GM19240 (cell line): ENCODE measurements around the gene PCDHA11.
"Not testable (repeated sequence)": the region's sequence is repeated elsewhere in the genome, so short reads cannot be mapped to it uniquely, and the experiment has no call there.

Experiments
- DNase-seq: peaks from one replicate; pipeline ENCODE4 v3.0.0; 2011; ENCODE audit warnings: low spot score; ENCODE audit not compliant: insufficient read length

PCDHA11 gene

DNA sequence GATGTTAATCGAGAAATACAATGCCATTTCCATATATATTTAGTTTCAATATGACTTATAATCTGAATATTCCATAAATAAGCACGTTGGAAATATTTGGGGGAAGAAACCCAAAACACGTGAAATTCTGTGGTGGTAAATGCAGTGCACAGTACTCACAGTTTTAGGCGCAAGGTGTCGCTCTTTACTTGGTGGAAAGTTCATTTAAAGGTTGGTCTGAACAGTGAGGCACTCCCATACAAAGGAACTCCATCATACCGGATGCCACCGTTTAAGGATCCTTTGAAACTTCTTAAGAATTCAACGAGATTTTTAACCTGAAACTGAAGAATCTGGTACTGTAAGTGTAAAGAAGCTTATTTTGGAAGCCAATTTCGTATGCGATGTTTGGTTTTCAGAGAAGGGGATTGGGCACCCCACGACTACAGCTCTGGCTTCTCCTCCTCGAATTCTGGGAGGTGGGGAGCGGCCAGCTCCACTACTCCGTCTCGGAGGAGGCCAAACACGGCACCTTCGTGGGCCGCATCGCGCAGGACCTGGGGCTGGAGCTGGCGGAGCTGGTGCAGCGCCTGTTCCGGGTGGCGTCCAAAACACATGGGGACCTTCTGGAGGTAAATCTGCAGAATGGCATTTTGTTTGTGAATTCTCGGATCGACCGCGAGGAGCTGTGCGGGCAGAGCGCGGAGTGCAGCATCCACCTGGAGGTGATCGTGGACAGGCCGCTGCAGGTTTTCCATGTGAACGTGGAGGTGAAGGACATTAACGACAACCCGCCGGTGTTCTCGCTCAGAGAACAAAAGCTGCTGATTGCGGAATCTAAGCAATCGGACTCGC, at the start of gene PCDHA11:
Gene PCDHA11 (plus strand): TSS at position 237 of the 834 bp plus-strand sequence. CDS start 147 bp downstream, at position 384.
- DNase-seq = no peak

DNA sequence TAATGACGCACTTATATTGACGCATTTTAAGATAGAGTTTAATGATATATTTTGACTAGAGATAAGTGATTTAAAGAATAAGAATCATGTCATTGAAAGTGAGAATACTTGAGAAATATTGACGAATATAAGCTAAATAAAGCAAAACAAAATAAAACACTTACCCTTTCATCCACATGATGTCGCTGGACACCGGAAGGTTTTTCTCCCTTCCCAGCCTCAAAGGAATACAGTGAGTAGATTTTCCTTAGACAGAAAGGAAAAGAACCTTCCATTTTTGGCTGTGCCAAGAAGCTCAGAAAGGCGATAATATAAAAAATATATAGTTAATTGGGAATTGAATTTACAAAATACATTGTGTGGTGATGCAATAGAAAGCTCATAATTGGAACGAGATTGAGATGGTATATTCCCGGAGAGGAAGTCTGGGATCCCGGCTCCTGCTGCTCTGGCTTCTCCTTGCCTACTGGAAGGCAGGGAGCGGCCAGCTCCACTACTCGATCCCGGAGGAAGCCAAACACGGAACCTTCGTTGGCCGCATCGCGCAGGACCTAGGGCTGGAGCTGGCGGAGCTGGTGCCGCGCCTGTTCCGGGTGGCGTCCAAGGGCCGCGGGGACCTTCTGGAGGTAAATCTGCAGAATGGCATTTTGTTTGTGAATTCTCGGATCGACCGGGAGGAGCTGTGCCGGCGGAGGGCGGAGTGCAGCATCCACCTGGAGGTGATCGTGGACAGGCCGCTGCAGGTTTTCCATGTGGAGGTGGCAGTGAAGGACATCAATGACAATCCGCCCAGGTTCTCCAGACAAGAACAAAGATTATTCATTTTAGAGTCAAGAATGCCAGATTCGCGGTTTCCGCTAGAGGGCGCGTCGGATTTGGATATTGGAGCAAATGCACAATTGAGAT, 47.1 kb upstream of the PCDHA11 start, which contains the start of gene PCDHA5:
Gene PCDHA5 (plus strand): TSS at position 239 of the 906 bp plus-strand sequence.
- no peak for DNase-seq

DNA sequence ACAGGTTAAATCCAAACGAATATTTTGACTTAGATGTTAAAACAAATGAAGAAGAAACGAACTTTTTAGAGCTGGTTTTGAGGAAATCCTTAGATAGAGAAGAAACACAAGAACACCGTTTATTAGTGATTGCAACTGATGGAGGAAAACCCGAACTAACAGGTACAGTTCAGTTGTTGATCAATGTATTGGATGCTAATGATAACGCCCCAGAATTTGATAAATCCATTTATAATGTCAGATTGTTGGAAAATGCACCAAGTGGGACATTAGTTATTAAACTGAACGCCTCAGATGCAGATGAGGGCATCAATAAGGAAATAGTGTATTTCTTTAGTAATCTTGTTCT, 46.5 kb upstream of the PCDHA11 start:
- no peak for DNase-seq

GRCh38 chr5:140822969-140823368, 45.8 kb upstream of the PCDHA11 start:
- DNase-seq = not testable (repeated sequence)

DNA sequence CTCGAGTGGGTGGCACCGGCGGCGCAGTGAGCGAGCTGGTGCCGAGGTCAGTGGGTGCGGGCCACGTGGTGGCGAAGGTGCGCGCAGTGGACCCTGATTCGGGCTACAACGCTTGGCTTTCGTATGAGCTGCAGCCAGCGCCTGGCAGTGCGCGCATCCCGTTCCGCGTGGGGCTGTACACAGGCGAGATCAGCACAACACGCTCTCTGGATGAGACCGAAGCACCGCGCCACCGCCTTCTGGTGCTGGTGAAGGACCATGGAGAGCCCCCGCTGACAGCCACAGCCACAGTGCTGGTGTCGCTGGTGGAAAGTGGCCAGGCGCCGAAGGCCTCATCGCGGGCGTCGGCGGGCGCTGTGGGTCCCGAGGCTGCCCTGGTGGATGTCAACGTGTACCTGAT, 45.3 kb upstream of the PCDHA11 start:
- no peak for DNase-seq

- DNase-seq = no peak
Measured at GRCh38 chr5:140827704-140828361, 40.9 kb upstream of the PCDHA11 start, which contains the start of gene PCDHA6. Gene PCDHA6 (plus strand): TSS chr5:140827960. CDS start chr5:140828092, 132 bp downstream.

- no peak for DNase-seq
Measured at GRCh38 chr5:140828362-140828737, 40.4 kb upstream of the PCDHA11 start.

- DNase-seq = not testable (repeated sequence)
Measured at GRCh38 chr5:140829511-140830501, 39.0 kb upstream of the PCDHA11 start.

DNA sequence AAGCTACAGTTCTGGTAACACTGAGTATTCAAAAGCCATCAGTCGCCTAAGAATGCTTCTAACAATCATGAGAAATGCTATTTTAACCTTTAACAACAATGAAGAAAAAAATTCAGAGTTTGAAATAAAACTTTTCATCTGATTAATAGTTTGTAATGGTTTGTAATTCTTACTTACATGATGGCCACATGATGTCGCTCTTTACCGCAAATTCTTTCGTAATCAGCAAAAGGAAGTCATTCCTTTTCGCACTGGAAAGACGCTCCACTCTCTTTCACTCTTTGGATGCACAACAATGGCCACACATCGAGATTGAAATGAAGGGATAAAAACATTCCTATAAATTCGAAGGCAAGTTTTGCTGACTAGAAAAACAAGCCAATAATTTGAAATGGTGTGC, 34.8 kb upstream of the PCDHA11 start, which contains the start of gene PCDHA7:
Gene PCDHA7 (plus strand): TSS at position 277 of the 400 bp plus-strand sequence. CDS start 115 bp downstream, at position 392.
- DNase-seq = no peak

GRCh38 chr5:140834439-140835008, 34.2 kb upstream of the PCDHA11 start:
- not testable (repeated sequence) for DNase-seq

DNA sequence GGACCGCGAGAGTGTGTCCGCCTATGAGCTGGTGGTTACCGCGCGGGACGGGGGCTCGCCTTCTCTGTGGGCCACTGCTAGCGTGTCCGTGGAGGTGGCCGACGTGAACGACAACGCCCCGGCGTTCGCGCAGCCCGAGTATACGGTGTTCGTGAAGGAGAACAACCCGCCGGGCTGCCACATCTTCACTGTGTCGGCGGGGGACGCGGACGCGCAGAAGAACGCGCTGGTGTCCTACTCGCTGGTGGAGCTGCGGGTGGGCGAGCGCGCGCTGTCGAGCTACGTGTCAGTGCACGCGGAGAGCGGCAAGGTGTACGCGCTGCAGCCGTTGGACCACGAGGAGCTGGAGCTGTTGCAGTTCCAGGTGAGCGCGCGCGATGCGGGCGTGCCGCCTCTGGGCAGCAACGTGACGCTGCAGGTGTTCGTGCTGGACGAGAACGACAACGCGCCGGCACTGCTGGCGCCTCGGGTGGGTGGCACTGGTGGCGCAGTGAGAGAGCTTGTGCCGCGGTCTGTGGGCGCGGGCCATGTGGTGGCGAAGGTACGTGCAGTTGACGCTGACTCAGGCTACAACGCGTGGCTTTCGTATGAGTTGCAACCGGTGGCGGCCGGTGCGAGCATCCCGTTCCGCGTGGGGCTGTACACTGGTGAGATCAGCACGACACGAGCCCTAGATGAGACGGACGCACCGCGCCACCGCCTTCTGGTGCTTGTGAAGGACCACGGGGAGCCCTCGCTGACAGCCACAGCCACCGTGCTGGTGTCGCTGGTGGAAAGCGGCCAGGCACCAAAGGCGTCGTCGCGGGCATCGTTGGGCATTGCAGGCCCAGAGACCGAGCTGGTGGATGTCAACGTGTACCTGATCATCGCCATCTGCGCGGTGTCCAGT, 32.9 kb upstream of the PCDHA11 start:
- DNase-seq = no peak

DNA sequence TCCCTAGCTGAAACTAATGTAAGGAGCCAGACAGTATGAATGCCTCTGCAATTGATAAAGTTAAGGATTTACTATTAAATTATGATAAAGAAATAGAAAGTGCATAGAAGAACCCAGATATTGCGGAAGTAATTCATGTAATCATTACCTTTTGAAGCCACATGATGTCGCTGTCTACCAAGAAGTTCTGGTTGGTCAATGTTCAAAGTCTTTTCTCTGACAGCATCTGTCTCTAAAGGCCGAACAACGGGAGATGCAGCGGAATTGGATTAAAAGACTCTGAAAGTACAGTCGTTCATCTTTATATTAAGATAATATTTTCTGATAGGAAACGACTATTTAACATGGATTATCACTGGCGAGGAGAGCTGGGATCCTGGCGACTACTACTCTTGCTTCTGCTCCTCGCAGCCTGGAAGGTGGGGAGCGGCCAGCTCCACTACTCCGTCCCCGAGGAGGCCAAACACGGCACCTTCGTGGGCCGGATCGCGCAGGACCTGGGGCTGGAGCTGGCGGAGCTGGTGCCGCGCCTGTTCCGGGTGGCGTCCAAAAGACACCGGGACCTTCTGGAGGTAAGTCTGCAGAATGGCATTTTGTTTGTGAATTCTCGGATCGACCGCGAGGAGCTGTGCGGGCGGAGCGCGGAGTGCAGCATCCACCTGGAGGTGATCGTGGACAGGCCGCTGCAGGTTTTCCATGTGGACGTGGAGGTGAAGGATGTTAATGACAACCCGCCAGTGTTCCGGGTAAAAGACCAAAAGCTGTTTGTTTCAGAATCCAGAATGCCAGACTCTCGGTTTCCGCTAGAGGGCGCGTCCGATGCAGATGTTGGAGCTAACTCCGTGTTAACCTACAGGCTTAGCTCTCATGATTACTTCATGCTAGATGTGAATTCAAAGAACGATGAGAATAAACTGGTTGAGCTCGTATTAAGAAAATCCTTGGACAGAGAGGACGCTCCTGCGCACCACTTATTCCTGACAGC, 27.5 kb upstream of the PCDHA11 start, which contains the start of gene PCDHA8:
Gene PCDHA8 (plus strand): TSS at position 210 of the 985 bp plus-strand sequence. CDS start 135 bp downstream, at position 345.
- DNase-seq = no peak

DNA sequence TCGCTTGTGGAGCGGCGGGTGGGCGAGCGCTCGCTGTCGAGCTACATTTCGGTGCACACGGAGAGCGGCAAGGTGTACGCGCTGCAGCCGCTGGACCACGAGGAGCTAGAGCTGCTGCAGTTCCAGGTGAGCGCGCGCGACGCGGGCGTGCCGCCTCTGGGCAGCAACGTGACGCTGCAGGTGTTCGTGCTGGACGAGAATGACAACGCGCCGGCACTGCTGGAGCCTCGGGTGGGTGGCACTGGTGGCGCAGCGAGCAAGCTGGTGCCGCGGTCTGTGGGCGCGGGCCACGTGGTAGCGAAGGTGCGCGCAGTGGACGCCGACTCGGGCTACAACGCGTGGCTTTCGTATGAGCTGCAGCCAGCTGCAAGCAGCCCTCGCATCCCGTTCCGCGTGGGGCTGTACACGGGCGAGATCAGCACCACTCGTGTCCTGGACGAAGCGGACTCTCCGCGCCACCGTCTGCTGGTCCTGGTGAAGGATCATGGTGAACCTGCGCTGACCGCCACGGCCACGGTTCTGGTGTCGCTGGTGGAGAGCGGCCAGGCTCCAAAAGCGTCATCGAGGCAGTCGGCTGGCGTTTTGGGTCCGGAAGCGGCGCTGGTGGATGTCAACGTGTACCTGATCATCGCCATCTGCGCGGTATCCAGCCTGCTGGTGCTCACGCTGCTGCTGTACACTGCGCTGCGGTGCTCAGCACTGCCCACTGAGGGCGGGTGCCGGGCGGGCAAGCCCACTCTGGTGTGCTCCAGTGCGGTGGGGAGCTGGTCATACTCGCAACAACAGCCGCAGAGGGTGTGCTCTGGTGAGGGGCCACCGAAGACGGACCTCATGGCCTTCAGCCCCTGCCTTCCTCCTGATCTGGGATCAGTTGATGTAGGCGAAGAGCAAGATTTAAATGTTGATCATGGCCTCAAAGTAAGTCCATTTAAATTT, 25.7 kb upstream of the PCDHA11 start:
- DNase-seq = no peak

GRCh38 chr5:140848139-140849102, 20.3 kb upstream of the PCDHA11 start, which contains the start of gene PCDHA9:
Gene PCDHA9 (plus strand): TSS chr5:140848382. CDS start chr5:140848496, 114 bp downstream.
- DNase-seq = not testable (repeated sequence)
